Measurements from ENCODE around the gene PRKAR2B. TPM values are rescaled to one million over a fixed set of nuclear protein-coding genes. Genes with fewer than 3 reads are reported as not detected.
"Not testable (repeated sequence)": the region's sequence is repeated elsewhere in the genome, so short reads cannot be mapped to it uniquely, and the experiment has no call there.

Gene PRKAR2B
- total RNA-seq, 1 donor from 2014 or later: 36.1 TPM

DNA sequence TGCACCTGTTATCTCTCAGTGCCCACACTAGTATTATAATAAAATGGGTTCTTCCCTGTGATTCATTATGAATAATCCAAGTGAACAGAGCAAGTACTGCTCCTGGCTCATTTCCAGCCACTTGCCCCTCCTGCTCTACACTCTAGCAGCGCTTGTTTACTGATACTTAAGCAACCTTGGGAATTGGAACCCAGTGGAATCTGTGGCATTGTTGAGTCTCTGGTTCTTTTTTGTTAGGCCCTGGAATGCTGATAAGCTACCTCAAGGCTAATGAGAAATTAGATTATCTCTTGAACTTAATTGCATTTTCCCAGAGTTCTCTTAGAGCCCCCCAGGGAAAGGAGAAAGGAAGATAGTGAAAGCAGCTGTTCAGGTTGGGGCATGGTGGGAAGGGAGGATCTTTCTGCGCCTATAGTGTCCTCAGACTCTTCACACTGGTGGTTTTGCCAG lies 34.0 kb downstream of the PRKAR2B start:
- DNase-seq: no peak

DNA sequence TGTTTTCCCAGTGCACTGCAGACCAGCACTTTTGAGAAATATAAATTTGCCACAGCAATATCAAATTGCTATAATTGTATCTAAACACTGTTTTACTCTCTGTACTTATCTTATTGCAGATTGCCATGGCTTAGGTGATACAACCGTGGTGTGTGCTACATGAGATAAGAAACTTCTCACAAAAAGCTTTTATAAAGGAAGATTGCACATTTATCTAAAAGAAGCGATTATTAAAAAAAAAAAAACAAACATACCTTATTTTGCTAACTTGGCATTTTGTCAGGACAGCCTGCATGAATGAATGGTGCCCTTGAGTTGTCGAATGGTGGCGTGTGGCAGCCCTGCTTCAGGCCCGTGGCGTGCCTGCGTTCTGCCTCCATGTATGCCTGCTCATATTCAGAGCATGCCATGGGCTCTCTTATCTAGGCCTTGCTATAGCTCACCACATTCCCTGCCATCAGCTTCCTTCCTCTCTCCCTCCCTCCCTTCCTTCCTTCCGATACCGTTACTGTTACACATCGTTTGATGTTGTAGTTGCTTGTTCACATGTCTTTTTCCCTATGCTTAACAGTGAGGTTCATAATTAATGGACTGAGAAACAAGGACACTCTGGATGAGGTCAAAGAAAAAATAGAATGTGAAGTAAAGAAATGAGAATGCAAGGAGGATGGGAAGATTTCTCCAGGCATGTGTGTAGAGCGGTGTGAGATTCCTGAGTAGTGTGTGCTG lies 34.9 kb downstream of the PRKAR2B start:
- DNase-seq: no peak

DNA sequence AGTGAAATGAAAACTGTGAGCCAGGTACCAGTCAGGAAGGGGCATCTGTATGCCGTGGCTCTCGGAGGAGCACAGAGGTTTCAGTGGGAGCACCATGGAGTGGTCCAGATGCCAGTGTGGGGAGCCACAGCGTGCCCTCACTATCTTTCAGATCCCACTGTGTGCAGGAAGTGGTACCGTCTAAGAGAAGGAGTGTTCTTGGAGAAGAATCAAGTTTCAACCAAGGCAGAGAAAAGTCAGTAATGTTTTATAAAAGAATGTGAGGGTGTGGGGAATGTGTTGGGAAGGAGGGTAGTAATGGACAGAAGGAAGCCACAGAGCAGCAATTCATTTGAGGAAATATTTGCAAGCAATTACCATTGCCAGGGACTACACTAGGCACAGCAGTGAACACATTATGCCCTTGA lies 35.6 kb downstream of the PRKAR2B start:
- DNase-seq: no peak

DNA sequence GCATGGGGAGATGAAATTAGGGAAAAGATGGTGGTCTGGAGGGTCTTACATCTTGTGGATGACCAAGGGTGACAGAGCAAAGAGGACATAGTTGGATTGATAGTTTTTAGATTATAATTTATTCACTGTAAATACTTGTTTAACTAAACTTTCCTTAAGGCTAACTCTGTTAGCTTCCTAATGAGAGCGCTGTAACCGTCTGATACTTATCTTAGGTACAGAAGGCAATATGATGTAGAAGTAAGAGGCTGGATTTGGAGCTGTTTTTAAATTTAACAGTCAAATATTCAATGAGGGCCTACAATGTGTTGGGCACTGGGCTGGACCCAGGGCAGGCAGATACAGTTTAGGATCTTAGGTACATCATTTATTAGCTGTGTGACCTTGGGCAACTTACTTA lies 36.0 kb downstream of the PRKAR2B start:
- DNase-seq: no peak

DNA sequence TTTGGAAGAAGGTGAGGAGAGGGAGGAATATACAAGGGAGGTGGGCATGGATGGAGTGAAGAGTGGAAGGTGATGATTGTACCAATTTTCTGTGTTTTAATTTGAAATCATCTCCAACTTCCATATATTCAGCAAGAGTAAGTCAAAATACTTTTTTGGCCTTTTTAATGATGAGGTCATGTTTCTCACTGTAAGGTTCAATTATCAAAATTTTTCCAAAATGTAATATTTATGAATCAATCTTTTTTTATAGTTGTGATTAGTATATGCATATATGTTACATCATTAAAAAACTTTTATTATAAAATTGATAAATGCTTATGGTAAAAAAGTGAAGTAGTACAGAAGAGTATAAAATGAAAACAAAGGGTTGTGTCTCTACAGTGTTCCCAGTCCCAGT lies 40.7 kb downstream of the PRKAR2B start:
- DNase-seq: no peak

DNA sequence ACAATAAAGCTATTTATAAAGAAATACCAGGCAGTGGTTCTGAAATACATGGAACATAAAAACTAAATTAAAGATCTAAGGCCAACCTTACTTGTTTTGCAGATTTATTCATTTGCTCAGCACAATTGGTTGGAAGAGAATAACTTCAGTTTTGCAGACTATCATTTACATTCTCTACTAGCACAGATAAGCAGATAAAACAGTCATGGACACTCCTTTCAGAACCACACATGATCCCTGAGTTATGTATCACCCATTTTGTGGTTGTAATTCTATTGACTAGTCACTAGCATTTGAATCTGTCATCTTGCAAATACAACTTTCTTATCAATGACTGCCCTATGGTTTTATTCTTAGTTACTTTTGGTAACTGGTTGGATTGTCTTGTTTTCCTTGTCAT lies 45.1 kb downstream of the PRKAR2B start:
- DNase-seq: no peak

DNA sequence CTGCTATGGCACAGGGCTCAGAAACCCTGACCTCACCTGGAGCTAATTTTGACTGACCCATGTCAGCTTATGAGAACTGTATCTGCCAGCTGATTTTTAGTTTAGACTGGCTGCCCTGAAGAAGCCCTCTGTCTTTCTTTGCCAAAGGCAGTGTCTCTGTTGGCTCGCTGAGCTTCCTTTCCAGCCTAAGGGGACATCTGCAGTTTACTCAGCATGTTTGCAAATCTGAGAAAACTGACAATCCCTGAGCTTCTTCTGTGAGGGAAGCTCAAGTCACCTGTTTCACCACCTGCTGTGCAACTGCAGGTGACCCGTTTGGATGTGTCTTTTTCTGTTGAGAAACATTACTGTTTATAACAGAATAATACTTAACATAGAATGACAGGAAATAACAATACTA lies 46.0 kb downstream of the PRKAR2B start:
- no peak for DNase-seq

DNA sequence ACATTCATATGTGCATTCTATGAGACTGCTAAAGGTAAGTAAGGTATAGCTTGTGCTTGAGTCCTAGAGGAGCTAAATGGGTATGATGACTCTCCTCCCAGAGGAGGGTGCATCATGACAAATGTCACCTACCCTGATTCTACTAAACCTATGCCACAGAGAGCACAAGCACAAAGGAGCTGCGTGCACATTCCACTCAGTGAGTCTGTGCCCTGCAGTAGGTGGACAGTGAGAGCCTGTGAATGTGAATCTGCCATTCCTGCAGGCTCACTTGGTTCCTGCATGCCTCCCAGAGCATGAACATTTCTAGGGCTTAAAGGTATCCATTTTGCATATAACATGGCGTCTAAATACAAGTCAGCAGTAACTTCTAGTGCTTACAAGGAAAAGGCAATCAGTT lies 46.8 kb downstream of the PRKAR2B start:
- DNase-seq: no peak

DNA sequence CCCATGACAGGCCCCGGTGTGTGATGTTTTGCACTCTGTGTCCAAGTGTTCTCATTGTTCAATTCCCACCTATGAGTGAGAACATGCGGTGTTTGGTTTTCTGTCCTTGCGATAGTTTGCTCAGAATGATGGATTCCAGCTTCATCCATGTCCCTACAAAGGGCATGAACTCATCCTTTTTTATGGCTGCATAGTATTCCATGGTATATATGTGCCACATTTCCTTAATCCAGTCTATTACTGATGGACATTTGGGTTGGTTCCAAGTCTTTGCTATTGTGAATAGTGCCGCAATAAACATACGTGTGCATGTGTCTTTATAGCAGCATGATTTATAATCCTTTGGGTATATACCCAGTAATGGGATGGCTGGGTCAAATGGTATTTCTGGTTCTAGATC lies 49.2 kb downstream of the PRKAR2B start:
- DNase-seq: not testable (repeated sequence)

DNA sequence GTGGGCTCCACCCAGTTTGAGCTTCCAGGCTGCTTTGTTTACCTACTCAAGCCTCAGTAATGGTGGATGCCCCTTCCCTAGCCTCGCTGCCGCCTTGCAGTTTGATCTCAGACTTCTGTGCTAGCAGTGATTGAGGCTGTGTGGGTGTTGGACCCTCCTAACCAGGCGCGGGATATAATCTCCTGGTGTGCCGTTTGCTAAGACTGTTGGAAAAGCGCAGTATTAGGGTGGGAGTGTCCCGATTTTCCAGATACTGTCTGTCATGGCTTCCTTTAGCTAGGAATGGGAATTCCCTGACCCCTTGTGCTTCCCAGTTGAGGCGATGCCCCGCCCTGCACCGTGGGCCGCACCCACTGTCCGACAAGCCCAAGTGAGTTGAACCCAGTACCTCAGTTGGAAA lies 54.6 kb downstream of the PRKAR2B start:
- DNase-seq: not testable (repeated sequence)

DNA sequence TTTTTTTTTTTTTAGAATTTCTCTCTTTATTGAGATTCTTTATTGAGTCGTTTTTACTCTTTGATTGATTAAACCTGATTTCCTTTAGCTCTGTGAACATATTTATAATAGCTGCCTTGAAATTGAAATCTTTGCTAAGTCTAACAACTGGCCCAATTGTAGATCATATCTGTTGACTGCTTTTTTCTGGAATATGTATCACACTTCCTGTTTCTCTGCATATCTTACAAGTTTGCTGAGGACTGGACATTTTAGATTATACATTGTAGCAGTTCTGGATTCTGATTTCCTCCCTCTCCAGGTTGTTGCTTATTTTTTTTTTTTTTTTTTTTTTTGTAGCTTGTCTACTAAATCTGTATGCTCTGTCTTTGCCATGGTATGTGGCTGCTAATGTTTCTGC lies 56.3 kb downstream of the PRKAR2B start:
- DNase-seq: no peak

DNA sequence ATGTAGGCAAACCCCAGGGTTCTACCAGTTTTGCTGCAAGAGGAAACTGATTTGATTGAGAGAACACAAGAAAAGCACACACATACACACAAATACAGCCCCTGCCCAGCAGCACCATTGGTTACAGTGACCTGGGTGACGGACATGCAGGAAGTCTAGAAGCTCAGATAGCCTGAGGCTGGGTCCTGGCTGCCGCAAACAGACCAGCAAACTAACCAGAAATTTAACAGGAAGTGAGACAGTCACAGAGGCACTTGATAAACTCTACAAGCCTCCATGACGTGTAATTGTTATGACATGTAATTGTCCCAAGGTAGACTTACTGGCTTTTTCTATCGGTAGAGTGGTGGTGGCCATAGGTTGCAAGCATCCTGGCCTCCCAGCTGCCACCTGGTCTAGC lies 58.9 kb downstream of the PRKAR2B start:
- DNase-seq: no peak

DNA sequence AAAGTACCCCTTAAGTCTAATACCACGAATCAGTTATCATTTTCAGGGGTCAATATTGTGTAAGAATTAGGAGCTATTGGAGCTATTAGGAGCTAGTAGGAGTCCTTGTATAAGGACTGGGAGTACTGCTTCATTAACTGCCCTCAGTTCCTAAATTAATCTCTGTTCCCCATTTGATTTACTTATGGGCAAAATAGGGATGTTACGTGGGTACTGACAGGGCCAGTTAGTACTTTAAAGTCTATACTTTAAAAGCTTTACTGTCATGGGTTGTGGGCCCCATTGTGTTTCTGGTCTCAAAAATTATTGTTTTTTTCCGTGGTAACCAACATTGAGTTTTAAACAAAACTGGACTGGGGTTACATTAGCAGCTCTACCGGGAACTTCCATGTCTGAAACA lies 60.3 kb downstream of the PRKAR2B start:
- no peak for DNase-seq

DNA sequence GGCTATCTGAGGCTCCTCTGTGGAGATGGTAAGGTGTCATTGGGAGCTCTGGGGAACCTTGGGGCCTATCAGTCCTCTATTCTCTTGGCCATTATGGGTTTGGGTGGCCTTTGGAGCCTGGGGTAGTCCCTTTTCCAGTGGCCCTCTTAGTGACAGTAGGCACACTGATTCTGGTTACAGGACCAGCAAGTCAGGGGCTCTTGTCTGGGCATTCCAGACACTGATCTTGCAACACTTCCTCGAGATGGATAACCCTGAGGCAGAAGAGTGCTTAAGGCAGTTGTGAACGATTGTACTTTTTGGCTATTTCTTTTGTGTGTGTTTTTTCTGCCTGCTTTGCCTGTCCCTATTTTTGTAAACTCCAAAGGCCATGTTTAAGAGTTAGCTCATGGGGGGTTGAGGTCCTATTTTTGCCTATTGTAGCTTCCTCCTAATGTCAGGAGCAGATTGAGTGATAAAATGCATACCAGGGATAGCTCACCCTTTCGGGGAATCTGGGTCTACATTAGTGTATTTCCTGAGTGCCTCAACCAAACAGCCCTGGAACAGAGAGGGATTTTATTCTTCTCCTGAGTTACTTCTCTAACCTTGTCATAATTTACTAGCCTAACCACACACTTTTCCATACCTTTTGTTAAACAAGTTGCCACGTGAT lies 61.2 kb downstream of the PRKAR2B start:
- DNase-seq: no peak

DNA sequence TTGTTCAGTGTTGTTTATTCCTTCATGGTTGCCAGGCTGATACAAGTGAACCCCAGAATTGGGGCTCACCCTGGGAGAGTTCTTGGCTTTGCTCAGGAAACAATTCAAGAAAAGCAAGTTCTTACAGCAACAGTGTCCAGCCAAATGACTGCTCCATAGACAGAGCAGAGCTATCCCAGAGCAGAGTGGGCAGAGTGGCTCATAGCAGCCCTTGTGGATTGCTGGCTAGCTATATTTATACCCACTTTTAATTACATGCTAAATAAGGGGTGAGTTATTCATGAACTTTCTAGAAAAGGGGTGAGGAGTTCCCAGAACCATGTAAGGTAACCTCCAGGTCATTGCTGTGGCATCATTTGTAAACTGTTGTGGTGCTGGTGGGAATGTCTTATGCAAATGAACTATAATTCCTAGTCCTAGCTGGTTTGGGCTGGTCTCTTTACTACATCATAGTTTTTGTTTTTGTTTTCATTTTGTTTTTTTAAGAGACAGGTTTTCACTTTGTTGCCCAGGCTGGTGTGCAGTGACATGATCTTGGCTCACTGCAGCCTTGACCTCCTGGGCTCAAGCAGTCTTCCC lies 64.4 kb downstream of the PRKAR2B start:
- no peak for DNase-seq

DNA sequence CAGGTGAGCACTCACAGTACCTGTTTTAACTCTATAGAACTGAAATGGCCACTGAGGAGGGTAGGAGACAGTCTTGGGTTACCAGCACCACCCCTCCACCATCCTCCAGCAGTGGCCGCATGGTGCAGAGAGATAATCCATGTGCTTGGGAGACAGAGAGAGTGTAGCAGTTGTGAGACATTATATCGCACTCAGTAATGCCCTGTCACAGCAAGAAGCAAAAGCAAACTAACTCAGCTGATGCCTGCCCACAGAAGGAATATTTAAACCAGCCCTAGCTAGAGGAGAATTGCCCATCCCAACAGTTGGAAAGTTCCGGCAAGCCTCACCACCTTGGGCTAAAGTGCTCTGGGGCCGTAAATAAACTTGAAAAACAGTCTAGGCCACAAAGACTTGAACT lies 65.5 kb downstream of the PRKAR2B start:
- no peak for DNase-seq

DNA sequence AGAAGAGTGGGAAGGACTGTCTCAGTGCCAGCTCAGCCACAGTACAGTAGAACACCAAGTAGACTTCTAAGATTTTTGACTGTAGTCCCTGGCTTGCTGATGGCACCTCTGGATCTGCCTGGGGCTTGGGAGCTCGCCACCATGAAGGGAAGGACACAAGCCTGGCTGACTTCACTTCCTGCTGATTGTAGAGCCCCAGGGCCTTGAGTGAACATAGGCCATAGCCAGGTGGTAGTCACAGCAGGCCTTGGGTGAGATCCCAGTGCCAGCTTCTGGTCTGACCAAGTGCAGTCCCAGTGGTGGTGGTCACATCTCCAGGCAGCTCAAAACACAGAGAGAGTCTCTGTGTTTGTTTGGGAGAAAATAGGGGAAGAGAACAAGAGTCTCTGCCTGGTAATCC lies 66.7 kb downstream of the PRKAR2B start:
- DNase-seq: no peak

DNA sequence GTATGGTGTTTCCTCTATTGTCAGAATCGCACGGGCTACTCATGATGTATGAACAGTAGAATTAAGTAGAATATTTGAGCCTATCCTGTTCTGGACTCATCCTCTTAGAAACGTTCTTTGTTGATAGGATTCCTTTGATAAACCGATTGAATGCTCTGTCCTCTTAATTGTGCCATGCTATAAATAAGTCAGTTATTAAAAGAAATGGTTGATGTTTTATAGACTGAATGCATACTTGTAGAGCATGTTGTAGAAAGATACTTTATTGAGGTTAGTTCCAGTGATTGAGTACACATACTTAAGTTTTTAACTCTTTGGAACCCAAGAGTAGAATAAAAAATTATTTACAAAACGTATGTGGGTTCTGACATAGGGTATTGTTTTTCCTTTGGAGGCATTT lies 69.4 kb downstream of the PRKAR2B start:
- no peak for DNase-seq

DNA sequence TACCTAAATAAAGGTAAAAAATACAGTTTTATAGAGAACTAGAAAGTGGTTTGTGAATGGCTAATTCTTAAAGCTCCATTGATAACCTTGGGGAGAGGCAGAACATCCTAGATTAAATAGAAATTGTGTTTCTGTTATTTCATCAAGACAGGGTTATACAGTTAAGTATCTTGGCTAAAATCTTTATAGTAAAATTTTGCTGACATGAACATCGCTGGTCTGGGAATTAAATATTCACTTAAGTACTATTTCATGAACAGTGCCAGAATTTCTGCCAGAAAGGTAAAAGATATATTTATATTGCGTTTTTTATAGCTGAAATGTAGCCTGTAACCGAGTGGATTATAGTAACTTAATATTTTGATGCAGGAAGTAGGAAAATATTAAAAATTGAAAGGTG lies 70.6 kb downstream of the PRKAR2B start:
- DNase-seq: no peak

DNA sequence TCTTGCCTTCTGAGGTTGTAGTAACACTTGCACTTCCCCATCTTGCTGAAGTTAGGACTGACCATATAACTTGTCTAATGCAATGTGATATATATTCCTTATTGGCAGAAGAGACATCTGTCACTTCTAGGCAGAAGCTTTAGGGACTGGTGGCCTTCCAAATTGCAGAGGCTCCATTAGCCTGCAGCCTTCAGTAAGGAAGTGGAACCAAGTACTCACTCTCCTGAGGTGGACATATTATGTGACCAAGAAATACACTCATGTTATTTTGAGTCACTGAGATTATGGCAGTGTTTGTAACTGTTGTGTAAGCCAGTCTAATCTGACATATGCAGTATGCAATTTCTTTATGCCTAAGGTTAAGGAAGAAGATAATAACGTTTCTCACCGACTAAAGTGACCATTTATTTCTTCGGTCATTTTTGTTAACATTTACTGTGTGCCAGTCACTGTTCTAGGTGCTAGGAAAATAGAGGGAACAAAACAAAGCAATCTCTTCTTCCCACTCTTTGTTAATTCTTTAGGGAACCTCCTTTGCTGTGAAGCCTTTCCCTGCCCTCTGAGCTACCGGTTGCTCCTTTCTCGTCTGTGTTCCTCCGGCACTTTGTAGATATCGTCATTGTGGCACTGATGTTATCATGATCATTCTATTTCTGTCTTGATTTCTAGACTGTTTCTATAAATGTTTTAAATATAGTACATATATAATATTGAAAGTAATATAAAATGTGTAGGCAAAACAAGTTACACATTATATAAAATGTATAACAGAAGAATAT lies 71.4 kb downstream of the PRKAR2B start:
- DNase-seq: no peak

DNA sequence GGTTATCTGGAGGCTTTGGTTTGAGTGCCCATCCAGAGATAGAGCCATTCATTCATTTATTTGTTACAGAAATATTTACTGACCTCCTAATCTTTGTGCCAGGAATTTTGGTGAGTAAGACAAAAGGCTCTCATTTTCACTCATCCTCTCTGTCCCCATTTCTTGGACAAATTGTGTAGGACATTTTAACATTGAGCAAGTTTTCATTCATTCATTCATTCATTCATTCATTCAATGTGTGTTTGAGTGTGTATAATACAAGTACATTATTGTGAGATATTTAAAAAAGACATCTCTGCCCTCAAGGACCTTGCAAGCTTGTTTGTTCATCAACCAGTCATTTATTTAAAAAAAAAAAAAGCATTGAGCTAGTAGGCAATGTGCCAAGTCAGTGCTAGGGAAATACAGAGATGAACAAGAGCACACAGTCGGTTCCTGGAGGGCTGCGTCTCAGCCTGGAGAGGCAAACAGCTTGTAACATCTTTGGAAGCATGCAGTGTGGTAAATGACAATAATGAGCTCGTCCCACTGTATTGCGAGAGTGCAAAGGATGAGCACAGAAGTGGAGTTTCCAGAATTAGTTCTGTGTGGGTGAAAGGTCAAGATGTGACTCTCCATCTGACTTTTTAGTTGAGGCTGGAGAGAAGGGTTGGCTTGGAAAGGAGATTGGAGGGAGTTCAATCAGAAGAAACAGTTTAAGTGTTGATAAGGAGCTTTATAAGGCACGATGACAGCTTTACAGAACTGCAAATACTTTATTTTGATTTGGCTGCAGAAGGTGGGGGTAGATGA lies 73.8 kb downstream of the PRKAR2B start:
- no peak for DNase-seq

All from skin of body (tissue), 2 donors.